GM23338 (cell line): ENCODE data around the gene MYO1C.
"Not testable (repeated sequence)": the region's sequence is repeated elsewhere in the genome, so short reads cannot be mapped to it uniquely, and the experiment has no call there.

Source experiments
- CREB1 ChIP-seq: fragments of 250-450 bp; sonication (Bioruptor Pico); IDR thresholded peaks from 2 replicates; pipeline ENCODE4 v1.5.0; 2020; ENCODE audit warnings: low read depth, mild to moderate bottlenecking, moderate library complexity
- EZH2 ChIP-seq: fragments of 200-600 bp; sonication (generic); IDR thresholded peaks from one replicate; pipeline ENCODE4 v1.8.0; 2017; ENCODE audit warnings: antibody characterized with exemption, mild to moderate bottlenecking, low read depth; ENCODE audit not compliant: unreplicated experiment
- EZH2phosphoT487 ChIP-seq: fragments of 200-600 bp; sonication (generic); IDR thresholded peaks from one replicate; pipeline ENCODE4 v1.8.1; 2018; ENCODE audit warnings: antibody characterized with exemption; ENCODE audit not compliant: unreplicated experiment
- JUNB ChIP-seq: IDR thresholded peaks from one replicate; pipeline ENCODE4 v1.6.1; 2016; ENCODE audit warnings: antibody characterized with exemption; ENCODE audit not compliant: unreplicated experiment
- NANOG ChIP-seq: IDR thresholded peaks from 2 replicates; pipeline ENCODE4 v1.6.1; 2016; ENCODE audit warnings: antibody characterized with exemption, borderline replicate concordance
- POLR2AphosphoS5 ChIP-seq: IDR thresholded peaks from 2 replicates; pipeline ENCODE4 v1.6.1; 2016; ENCODE audit warnings: antibody characterized with exemption, low read depth
- STAT1 ChIP-seq: IDR thresholded peaks from one replicate; pipeline ENCODE4 v1.6.1; 2016; ENCODE audit warnings: antibody characterized with exemption; ENCODE audit not compliant: unreplicated experiment
- ZNF114 ChIP-seq: fragments of 250-450 bp; sonication (Bioruptor Pico); IDR thresholded peaks from 2 replicates; pipeline ENCODE4 v1.5.0; 2020; ENCODE audit warnings: mild to moderate bottlenecking, moderate library complexity
- ZNF331 ChIP-seq: fragments of 250-450 bp; sonication (Bioruptor Pico); IDR thresholded peaks from 2 replicates; pipeline ENCODE4 v1.5.0; 2020; ENCODE audit warnings: low read depth, mild to moderate bottlenecking, moderate library complexity
- TF ChIP-seq, protein P1 (sequence below): IDR thresholded peaks from one replicate; pipeline ENCODE4 v1.6.1; 2018; ENCODE audit warnings: antibody characterized with exemption; ENCODE audit not compliant: unreplicated experiment
- TF ChIP-seq, protein P2 (sequence below), 2 experiments: fragments of 200-600 bp in 1 of 2; sonication (generic) in 1 of 2; conservative IDR thresholded peaks; 2 replicates each; pipeline versions ENCODE4 v1.5.1 to v1.6.1; 2016 to 2017; ENCODE audit warnings: antibody characterized with exemption in 2 of 2, low read depth in 2 of 2, mild to moderate bottlenecking in 2 of 2, moderate library complexity in 1 of 2
- TF ChIP-seq, protein P3 (sequence below): IDR thresholded peaks from 2 replicates; pipeline ENCODE4 v1.6.1; 2016; ENCODE audit warnings: antibody characterized with exemption
- TF ChIP-seq, protein P4 (sequence below): fragments of 250-450 bp; sonication (Bioruptor Pico); IDR thresholded peaks from 2 replicates; pipeline ENCODE4 v1.5.0; 2020; ENCODE audit warnings: mild to moderate bottlenecking, moderate library complexity

DNA sequence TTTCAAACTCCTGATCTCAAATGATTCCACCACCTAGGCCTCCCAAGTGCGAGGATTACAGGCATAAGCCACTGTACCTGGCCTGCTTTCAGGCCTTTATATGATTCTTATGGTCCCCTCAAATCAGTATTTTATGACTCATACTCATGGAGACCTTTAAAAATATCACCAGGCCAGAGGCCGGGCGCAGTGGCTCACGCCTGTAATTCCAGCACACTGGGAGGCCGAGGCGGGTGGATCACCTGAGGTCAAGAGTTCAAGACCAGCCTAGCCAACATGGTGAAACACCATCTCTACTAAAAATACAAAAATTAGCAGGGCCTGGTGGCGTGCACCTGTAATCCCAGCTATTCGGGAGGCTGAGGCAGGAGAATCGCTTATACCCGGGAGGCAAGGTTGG lies 74.0 kb downstream of the MYO1C start:
- TF ChIP-seq, protein P1, sequence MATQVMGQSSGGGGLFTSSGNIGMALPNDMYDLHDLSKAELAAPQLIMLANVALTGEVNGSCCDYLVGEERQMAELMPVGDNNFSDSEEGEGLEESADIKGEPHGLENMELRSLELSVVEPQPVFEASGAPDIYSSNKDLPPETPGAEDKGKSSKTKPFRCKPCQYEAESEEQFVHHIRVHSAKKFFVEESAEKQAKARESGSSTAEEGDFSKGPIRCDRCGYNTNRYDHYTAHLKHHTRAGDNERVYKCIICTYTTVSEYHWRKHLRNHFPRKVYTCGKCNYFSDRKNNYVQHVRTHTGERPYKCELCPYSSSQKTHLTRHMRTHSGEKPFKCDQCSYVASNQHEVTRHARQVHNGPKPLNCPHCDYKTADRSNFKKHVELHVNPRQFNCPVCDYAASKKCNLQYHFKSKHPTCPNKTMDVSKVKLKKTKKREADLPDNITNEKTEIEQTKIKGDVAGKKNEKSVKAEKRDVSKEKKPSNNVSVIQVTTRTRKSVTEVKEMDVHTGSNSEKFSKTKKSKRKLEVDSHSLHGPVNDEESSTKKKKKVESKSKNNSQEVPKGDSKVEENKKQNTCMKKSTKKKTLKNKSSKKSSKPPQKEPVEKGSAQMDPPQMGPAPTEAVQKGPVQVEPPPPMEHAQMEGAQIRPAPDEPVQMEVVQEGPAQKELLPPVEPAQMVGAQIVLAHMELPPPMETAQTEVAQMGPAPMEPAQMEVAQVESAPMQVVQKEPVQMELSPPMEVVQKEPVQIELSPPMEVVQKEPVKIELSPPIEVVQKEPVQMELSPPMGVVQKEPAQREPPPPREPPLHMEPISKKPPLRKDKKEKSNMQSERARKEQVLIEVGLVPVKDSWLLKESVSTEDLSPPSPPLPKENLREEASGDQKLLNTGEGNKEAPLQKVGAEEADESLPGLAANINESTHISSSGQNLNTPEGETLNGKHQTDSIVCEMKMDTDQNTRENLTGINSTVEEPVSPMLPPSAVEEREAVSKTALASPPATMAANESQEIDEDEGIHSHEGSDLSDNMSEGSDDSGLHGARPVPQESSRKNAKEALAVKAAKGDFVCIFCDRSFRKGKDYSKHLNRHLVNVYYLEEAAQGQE = not testable (repeated sequence)
- TF ChIP-seq, protein P2, sequence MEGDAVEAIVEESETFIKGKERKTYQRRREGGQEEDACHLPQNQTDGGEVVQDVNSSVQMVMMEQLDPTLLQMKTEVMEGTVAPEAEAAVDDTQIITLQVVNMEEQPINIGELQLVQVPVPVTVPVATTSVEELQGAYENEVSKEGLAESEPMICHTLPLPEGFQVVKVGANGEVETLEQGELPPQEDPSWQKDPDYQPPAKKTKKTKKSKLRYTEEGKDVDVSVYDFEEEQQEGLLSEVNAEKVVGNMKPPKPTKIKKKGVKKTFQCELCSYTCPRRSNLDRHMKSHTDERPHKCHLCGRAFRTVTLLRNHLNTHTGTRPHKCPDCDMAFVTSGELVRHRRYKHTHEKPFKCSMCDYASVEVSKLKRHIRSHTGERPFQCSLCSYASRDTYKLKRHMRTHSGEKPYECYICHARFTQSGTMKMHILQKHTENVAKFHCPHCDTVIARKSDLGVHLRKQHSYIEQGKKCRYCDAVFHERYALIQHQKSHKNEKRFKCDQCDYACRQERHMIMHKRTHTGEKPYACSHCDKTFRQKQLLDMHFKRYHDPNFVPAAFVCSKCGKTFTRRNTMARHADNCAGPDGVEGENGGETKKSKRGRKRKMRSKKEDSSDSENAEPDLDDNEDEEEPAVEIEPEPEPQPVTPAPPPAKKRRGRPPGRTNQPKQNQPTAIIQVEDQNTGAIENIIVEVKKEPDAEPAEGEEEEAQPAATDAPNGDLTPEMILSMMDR (conservative IDR thresholded peaks at IDR 0.05; ENCODE audit: low read depth in 2 of 2) = not testable (repeated sequence)
- not testable (repeated sequence) for TF ChIP-seq EZH2; CREB1 (CRISPR knock-in tag); POLR2AphosphoS5; ZNF331 (CRISPR knock-in tag); EZH2phosphoT487; JUNB; ZNF114 (CRISPR knock-in tag); STAT1; NANOG
- TF ChIP-seq, protein P3, sequence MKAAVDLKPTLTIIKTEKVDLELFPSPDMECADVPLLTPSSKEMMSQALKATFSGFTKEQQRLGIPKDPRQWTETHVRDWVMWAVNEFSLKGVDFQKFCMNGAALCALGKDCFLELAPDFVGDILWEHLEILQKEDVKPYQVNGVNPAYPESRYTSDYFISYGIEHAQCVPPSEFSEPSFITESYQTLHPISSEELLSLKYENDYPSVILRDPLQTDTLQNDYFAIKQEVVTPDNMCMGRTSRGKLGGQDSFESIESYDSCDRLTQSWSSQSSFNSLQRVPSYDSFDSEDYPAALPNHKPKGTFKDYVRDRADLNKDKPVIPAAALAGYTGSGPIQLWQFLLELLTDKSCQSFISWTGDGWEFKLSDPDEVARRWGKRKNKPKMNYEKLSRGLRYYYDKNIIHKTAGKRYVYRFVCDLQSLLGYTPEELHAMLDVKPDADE = not testable (repeated sequence)
- TF ChIP-seq, protein P4, sequence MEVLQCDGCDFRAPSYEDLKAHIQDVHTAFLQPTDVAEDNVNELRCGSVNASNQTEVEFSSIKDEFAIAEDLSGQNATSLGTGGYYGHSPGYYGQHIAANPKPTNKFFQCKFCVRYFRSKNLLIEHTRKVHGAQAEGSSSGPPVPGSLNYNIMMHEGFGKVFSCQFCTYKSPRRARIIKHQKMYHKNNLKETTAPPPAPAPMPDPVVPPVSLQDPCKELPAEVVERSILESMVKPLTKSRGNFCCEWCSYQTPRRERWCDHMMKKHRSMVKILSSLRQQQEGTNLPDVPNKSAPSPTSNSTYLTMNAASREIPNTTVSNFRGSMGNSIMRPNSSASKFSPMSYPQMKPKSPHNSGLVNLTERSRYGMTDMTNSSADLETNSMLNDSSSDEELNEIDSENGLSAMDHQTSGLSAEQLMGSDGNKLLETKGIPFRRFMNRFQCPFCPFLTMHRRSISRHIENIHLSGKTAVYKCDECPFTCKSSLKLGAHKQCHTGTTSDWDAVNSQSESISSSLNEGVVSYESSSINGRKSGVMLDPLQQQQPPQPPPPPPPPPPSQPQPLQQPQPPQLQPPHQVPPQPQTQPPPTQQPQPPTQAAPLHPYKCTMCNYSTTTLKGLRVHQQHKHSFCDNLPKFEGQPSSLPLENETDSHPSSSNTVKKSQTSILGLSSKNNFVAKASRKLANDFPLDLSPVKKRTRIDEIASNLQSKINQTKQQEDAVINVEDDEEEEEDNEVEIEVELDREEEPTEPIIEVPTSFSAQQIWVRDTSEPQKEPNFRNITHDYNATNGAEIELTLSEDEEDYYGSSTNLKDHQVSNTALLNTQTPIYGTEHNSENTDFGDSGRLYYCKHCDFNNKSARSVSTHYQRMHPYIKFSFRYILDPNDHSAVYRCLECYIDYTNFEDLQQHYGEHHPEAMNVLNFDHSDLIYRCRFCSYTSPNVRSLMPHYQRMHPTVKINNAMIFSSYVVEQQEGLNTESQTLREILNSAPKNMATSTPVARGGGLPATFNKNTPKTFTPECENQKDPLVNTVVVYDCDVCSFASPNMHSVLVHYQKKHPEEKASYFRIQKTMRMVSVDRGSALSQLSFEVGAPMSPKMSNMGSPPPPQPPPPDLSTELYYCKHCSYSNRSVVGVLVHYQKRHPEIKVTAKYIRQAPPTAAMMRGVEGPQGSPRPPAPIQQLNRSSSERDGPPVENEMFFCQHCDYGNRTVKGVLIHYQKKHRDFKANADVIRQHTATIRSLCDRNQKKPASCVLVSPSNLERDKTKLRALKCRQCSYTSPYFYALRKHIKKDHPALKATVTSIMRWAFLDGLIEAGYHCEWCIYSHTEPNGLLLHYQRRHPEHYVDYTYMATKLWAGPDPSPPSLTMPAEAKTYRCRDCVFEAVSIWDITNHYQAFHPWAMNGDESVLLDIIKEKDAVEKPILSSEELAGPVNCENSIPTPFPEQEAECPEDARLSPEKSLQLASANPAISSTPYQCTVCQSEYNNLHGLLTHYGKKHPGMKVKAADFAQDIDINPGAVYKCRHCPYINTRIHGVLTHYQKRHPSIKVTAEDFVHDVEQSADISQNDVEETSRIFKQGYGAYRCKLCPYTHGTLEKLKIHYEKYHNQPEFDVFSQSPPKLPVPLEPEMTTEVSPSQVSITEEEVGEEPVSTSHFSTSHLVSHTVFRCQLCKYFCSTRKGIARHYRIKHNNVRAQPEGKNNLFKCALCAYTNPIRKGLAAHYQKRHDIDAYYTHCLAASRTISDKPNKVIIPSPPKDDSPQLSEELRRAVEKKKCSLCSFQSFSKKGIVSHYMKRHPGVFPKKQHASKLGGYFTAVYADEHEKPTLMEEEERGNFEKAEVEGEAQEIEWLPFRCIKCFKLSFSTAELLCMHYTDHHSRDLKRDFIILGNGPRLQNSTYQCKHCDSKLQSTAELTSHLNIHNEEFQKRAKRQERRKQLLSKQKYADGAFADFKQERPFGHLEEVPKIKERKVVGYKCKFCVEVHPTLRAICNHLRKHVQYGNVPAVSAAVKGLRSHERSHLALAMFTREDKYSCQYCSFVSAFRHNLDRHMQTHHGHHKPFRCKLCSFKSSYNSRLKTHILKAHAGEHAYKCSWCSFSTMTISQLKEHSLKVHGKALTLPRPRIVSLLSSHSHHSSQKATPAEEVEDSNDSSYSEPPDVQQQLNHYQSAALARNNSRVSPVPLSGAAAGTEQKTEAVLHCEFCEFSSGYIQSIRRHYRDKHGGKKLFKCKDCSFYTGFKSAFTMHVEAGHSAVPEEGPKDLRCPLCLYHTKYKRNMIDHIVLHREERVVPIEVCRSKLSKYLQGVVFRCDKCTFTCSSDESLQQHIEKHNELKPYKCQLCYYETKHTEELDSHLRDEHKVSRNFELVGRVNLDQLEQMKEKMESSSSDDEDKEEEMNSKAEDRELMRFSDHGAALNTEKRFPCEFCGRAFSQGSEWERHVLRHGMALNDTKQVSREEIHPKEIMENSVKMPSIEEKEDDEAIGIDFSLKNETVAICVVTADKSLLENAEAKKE = not testable (repeated sequence)
